DMS79 (cell line): ENCODE measurements around the gene PUS3.

Experiments used
- DNase-seq: peaks from one replicate; lab custom pipeline; 2025; lab: John Stamatoyannopoulos, UW

Gene PUS3

DNA sequence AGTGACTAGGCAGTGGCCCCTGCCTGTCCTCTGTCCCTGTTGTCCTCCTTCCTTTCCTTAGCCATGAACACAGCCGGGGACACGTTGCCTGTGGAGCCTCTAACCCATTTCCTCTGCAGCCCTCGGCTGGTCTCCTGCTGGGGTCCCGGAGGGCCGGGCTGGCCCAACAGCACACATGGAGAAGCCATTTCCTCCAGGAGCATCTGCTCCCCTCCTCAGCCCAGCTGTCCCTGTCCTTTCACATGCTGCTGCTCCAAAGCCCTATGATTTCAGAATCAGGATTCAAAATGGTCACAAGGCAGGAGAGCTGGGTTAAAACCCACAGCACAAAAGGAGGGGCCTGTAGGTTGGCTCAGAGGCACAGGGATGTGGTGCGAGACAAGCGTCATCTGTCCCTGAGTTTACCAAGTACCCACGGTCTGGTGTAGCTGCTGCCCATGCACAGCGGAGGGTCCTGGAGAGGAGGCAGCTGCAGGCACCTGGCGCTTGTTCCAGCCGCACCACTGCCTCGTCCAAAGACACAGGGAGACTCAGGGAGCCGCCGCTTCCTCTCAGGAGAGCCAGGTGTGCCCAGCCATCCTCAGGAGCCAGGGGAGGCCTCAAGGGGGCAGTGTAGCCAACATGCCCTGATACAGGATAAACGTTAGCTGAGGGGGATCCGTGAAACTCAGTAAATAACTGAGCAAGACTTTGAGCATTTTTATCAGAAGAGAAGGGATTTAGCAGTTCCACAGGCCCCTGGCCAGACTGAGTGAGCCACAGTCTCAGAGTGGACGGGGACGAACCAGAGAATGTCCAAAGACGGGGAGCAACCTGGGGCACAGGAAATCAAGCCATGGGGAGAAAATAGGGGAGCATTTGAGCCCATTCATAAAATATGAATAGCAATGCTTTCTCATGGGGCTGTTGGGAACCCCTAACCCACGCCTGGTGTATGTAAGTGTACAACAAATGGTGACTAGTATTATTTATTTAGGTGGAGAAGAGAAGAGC, 38.9 kb upstream of the PUS3 start:
- peak; percentile 94 for DNase-seq

DNA sequence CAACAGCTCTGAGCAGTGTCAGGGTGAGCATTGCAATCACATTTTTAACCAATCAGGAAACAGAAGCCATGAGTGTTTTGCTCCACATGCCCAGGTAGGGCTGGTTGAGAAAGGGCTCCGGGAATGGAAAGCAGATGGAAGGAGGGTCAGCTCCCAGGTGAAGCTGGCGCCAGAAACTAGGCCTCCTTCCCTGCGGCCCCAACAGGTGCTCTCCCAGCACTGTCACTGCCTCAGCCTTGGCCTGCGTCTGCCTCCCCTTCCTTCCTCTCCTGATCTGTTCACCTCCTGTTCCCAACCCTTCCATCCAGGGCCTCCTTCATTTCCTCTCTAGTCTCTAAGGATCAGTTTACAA, 38.2 kb upstream of the PUS3 start:
- no peak for DNase-seq

DNA sequence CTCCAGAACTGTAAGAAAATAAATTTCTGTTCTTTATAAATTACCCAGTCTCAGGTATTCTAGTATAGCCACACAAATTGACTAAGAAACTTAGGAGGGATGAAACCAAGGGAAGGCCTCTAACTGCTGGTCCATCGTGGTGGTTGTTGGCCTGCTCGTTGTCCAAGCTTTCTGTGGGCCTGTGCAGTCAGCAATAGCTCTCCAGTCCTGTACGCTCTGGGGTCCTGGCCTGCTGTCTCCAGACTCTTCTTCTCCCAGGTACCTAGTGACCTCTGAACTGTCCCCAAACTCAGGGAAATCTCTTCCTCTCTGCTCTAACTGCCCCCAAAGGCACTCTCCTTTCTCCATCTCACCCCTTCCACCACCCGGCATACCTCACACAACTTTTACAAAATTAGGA, 37.1 kb upstream of the PUS3 start:
- no peak for DNase-seq

DNA sequence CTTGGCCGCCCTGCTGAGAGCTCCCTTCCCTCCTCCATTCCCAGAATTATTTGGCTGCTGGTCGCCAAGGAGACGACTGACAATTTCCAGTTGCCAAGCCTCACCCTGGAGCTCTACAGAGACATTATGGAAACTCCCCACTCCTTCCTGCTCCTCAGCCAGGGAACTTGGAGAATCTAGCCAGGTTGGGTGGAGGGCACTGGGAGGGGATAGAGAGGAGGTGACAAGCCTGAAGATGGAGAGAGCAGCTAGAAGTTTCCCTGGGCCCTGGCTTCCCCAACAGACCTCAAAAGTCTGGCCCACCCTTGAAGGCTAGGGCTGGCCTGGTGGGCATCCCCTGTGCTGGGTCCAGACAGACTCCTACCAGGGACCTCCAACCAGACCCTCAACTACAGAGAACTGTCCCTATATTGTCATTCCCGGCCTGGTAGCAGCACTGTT, 36.1 kb upstream of the PUS3 start:
- no peak for DNase-seq

DNA sequence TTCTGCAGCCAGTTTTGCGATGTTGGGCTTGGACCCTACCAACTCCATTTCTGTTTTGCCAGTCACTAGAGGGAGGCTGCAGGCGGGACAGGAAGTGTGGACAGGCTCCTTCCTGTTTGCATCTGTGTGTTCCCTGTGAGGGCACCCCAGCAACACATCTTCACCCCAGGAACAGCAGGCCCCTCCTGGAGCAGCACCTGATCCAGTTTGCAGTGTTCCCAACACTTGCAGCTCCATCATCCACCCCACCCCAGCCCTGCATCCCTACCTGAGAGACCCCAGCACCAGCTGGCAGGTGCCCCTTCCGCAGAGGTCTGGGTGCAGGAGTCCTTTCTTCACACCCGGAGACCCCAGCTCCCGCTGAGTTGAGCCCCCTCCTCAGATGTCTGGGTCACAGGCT, 35.4 kb upstream of the PUS3 start:
- no peak for DNase-seq

DNA sequence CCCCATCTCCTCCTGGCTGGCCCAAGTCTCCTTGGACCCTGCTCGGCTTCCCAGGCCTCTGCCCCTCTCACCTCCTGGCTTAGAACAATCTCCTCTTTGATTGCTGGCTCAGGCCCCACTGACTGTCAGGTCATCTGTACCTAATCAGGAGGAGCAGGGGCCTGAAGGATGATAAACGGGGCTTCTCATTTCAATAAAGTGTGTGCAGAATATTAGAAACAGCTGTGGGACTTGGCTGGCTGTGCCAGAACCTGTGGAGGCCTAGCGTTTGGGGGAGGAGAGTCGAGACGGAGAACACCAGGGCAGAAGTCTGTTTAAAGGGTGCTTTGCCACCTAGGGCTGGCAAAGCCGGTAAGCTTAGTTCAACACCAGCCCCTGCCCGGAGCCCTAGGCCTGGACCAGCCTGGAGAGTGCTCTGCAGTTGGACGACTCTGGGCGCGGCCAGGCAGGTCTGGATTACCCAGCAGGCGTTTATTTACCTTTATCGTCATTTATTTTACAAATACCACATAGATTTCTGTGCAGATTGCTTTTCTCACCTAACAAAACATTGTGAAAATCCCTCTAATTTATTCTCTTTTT, 32.7 kb upstream of the PUS3 start:
- no peak for DNase-seq

DNA sequence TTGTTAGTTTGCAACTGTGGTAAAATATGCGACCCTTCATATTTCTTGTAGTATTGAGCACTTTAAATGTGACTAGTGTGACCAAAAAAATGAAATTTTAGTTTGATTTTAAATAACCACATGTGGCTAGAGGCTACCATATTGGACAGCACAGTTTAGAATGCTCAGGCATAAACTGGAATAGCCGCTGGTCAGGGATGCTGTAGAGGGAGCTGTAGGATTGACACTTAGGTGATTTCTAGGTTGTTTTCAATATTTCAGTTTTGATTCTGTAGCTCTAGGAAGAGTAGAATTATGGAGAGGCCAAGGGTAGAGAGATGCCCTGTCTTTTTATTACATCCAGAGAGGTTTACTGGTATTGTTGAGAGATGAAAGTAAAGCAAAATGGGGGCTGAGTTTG, 32.0 kb upstream of the PUS3 start:
- no peak for DNase-seq

DNA sequence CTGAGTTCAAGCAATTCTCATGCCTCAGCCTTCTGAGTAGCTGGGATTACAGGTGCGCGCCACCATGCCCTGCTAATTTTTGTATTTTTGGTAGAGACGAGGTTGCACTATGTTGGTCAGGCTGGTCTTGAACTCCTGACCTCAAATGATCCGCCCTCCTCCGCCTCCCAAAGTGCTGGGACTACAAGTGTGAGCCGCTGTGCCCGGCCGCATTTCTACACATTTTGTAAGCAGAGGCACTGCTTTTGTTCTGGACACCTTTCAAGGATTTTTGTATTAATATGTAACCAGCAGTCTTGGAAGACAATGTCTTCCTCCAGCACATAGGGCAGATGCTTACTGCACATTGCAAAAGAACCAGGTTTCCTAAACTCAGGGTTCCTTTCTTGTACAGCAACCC, 31.5 kb upstream of the PUS3 start:
- DNase-seq = no peak

DNA sequence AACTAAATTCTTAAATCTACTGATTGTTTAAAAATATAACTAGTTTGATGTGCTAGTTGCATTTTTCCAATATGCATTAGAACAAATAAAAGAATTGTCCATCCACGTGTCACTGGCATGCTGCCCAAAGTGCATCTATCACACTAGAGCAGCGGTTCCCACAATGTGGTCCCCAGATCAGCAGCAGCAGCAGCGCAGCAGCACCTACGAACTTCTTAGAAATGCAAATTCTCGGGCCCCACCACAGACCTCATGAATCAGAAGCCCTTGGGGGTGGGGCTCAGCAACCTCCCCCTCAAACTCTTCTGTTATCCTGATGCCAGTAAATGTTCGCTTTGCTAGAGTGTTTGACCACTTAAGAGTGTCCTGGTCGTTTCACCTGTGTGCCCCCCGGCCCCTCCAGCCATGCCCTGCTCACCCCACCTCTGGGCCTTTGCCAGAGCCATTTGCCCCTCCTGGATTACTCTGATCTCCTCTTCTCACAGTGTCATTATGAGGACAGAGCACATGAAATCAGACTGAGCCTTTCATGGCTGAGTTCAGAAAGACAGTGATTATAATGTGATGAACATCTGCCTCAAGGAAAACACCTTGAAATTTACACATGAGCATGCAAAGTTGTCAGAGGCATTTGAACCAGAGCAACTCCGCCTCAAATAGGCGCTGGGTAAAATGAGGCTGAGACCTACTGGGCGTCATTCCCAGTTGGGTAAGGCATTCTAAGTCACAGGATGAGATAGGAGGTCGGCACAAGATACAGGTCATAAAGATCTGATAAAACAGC, 30.2 kb upstream of the PUS3 start:
- no peak for DNase-seq

DNA sequence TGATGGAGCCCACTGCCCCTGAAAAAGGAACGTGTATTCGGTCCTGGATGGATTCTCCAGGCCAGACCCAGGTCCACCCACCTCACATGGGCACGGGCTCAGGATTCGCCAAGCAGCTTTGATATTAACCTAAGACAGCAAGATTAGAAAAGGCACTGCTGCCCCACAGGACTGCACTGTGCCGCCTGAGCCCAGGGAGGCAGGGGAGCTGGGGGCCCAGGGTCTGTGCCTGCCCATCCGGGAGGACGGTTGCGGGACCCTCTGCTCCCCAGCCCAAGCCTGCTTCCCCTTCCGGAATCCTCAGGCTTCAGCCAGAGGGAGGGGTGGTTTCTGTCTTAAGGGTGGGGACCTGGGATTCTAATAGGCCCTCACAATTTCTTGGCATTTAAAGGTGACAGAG, 29.3 kb upstream of the PUS3 start:
- no peak for DNase-seq

DNA sequence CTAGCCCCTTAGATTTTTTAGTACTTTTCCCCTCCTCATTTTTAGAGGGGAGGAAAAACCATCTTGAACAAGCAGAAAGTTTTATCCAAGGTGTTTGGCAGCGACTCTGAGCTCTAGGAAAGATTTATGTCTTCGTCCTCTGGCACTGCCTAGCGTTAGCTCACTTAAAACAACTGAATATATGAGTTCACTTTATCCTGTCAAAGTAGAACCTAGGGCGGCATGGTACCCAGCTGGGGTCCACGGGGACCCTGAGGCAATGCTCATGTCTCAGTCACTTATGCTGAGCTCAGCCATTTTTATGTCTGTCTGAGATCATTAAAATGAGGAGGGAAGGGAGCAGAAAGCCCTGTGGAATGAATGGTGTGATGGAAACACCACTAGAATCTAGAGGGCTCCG, 28.7 kb upstream of the PUS3 start:
- DNase-seq = no peak

DNA sequence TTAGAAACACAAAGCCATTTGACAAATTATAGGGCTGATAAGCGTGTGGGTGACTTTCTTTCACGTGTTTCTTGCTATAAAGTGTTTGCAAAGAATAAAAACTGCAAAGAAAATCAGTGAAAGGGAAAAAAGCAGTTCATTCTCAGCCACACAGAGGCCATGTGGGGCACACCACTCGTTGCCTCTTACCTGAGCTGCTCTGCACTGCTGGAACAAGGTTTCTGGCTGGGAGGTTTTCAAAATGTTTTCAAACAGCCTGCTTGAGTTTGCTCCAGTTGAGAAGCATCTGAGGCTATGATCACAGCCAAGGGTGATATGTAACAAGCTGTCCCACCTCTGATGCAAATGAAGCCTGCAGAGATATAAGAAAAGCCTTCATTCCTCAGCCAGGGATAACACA, 28.1 kb upstream of the PUS3 start:
- DNase-seq = no peak

DNA sequence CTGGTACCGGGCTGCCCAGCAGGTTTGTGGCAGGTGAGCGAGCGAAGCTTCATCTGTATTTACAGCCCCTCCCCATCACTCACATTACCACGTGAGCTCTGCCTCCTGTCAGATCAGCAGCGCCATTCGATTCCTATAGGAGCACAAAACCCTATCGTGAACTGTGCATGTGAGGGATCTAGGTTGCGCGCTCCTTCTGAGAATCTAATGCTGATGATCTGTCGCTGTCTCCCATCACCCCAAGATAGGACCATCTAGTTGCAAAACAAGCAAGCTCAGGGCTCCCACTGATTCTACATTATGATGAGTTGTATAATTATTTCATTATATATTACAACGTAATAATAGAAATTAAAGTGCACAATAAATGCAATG, 27.1 kb upstream of the PUS3 start:
- DNase-seq = no peak

DNA sequence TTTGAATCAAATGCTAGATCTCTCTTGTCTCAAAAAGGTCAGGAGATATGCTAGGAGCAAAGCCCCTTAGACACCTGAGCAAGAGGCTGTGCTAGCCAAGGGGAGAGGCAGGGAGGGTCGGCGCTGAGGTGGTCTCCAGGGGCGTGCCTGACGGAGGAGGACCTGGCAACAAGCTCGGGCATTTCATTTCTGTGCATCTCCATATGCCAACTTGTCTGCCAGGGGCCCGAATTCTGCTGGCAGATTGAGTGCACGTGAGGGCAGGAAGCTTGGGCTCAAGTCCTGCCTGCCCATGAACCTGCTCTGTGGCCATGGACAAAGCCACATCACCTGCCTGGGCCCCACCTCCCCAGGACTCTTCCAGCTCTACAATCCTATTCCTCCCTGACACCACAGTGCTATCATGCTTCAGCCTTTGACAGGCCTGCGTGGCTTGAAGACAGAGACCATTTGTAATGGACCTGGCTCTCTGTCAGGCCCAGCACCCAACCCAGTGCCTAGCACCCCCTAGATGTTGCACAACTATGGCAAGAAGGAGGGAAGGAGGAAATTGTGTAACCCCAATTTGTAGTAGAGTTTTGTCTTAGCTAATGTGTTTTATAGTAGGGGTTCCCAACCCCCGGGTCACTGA, 26.6 kb upstream of the PUS3 start:
- DNase-seq = no peak

DNA sequence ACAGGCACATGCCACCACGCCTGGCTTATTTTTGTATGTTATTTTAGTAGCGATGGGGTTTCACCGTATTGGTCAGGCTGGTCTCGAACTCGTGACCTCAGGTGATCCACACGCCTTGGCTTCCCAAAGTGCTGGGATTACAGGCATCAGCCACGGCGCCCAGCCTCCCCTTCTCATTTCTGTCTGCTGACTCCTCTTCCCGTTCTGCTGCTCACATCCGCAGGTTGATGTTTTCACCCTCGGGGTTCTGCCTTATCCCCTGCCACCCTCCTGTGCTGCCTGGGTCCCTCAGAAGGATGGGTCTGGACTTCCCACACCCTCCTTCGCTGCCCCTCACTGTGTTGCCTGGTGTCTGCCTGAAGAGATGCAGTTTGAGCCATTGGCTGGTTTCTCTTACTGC, 23.7 kb upstream of the PUS3 start:
- no peak for DNase-seq

DNA sequence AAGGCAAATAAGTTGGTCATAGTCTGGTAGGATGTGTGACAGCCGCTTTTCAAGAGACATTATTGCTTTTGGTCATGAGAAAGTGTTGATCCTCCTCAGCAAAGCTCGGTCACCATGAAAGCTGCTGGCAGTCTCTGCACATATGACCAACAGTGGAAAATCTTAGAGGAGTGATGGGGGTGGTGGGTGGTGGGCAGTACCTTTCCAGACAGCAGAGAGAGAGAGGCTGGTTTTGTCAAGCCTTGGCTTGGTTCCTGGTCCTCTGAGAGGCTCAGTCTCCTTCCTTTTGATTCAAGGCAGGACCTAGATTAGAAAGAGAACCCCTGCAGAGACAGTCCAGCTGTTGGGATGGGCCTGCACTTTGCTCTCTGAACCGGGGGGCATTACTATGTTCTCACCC, 22.8 kb upstream of the PUS3 start:
- DNase-seq = no peak

DNA sequence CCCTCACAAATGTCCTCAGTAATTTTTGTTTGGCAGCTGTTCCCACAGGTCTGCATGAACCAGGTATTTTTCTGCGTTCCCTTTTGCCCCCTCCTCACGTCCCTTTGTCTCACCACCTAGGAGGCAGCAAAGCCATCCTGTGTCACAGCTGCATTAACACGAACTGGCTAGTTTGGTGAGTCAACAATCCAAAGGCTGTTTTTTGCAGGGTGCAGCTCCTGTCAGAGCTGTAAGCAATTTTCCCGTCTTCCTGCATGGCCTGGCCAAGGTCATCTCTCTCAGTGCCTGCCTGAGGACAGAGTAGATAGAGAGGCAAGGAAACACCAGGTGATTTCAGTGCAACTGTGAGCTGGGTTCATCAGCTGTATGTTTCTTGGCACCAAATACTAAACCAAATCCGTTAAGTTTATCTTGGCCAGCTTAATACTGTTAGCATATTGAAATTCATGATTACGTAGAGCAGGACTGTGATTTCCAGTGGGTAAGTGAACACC, 22.3 kb upstream of the PUS3 start:
- no peak for DNase-seq

DNA sequence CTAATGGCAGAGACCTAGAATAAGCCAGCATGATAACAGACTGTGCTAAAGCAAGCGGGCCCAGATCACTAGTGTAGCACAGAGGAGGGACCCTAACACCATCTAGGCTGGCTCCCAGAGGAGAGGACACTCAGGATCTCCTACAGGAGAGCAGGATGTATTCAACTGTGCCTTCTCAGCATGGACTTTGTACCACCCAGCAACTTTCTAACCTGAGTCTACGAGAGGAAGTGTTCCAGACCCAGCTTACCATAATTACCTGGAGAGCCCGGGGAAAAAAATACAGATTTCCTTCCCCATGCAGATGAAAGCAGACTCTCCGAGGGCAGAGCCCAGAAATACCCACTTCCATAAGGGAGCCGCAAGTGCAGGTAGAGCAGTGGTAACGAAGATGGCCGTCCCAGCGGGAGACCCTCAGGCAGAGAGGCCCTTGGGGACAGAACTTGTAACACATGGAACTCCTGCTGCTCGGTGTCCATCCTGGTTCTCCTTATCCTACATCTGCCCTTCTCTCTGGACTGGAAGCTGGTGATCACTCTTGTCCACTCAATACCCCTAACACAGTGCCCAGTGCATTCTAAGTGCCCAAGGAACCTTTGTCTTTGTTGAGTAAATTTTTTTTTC, 21.5 kb upstream of the PUS3 start:
- no peak for DNase-seq

DNA sequence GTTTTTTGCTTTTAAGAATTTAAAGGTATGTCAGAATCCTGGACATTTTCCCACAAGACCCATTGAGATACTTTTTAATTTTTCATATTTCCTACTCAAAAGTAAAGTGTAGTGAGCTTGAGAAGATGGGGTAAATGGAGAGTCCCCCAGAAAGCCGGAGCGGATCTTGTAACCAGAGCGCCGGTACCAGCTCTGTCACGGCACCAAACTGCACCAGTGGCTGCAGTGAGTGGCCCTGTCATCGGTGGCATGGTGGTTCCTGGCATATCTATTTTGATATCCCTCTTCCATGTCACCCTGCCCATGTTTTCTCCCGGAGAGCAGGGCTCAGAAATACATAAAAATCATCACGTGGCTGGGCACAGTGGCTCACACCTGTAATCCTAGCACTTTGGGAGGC, 20.6 kb upstream of the PUS3 start:
- no peak for DNase-seq

DNA sequence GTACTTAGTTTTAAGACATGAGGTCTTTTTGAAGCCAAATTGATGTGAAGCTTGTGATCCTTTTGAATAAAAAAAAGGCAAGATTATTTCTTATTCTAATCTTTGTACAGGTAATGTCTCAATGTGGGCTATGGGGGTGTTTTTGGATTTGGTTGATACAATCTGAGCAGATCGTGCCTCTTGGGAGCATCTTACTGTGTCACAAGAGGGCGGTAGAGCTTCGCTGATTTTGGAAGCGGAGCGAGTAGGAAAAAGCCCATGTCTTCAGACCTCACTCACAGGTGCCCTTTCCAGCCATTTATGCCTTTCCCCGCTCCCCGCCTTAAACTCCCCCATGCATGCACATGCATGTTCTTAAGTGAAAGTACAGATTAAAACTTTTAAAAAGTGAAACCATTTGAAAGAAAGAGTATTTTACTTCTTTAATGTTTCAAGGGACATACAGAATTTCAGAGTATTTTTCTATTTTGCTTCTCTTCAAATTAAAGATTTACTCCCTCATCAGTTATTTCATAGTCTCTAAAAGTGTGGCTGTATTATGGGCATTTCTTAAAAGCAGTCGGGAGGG, 20.1 kb upstream of the PUS3 start:
- peak; percentile 64 for DNase-seq

DNA sequence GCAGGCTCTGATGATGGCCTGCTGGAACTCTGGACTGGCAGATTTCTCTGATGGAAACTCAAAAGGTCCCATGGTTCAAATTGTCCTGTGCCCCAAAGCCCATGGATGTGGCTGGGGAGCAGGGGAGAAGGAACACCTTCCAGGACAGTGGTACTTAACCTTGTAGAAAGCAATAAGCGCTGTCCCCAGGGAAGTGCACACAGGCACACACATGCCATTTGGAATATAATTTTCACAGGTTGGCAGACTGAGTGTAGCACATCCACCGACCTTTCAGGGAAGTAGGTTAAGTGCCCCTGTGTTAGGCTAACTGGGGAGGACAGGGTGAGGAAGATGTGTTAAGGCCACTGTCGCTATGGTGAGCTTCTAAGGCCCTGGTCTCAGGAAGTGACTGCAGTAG, 19.1 kb upstream of the PUS3 start:
- DNase-seq = no peak

DNA sequence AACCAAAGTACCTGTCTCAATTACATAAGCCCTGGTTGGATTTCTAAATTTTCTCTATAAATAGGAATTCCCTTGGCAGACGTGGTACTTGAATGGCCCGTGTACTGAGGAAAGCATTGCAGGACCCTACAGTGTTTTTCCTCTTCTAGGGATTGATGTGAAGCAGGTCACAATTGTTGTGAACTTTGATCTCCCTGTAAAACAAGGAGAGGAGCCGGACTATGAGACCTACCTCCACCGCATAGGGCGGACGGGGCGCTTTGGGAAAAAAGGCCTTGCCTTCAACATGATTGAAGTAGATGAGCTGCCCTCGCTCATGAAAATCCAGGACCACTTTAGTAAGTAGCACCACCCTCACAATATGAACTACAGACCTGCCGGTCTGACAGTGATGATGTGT, 18.0 kb upstream of the PUS3 start:
- DNase-seq = no peak
